Adrenal gland (tissue), 12 donors: Measurements from ENCODE around the gene SLC8A3. TPM values are rescaled to one million over a fixed set of nuclear protein-coding genes. Genes with fewer than 3 reads are reported as not detected.

ENCODE experiments used
- DNase-seq, 7 donors: peaks; one replicate each; pipeline ENCODE4 v3.0.0-alpha.2; 2019 to 2020
- H3K27ac ChIP-seq, 5 donors: fragments of 200-600 bp; sonication (generic) in 4 of 5; 1 replicate in 3 of 5; 2 replicates in 2 of 5; pipeline versions ENCODE4 v1.5.1 to v1.8.0; 2016 to 2020; ENCODE audit warnings: mild to moderate bottlenecking in 1 of 5
- H3K27me3 ChIP-seq: fragments of 200-600 bp; 2 replicates; pipeline ENCODE4 v1.8.0; 2021
- H3K36me3 ChIP-seq, 2 donors: fragments of 200-600 bp; replicated peaks in 1 of 2; 1 replicate in 1 of 2; 2 replicates in 1 of 2; pipeline versions ENCODE4 v1.5.1 to v1.8.0; 2018 to 2022
- H3K4me1 ChIP-seq, 2 donors: fragments of 200-600 bp; replicated peaks in 1 of 2; 1 replicate in 1 of 2; 2 replicates in 1 of 2; pipeline versions ENCODE4 v1.5.1 to v1.8.0; 2018 to 2021
- H3K4me3 ChIP-seq, 4 donors: fragments of 200-600 bp; sonication (generic) in 3 of 4; one replicate each; pipeline ENCODE4 v1.5.1; 2016 to 2018
- H3K9me3 ChIP-seq, 3 donors: fragments of 200-600 bp; sonication (generic) in 1 of 3; replicated peaks in 1 of 3; 1 replicate in 2 of 3; 2 replicates in 1 of 3; pipeline versions ENCODE4 v1.5.1 to v1.8.0; 2016 to 2021
- POLR2A ChIP-seq, 2 donors: fragments of 450-650 bp; IDR thresholded peaks; one replicate each; pipeline ENCODE4 v1.6.1; 2017; ENCODE audit warnings: antibody characterized with exemption in 2 of 2, mild to moderate bottlenecking in 2 of 2, moderate library complexity in 1 of 2
- WGBS, 4 donors: extraction: QIAGEN DNeasy Blood & Tissue Kit in 2 of 4; methylation state at CpG; one replicate each; pipeline versions ENCODE4 v1.1.5 to v1.1.7; 2013 to 2017; 5-methylcytosine and 5-hydroxymethylcytosine counted together
- intact Hi-C, 2 donors: fragments of 100-400 bp; cut with DNase I; formaldehyde crosslinking; loops; one replicate each; pipeline versions ENCODE4 v1.14.1 to v1.15.0; 2022 to 2023
- polyA plus RNA-seq, 3 donors: library from polyadenylated mRNA; stranded (reverse); fragments of 200-250 nt in 2 of 3; fragments of 350-450 nt in 1 of 3; fragmentation: Illumina TruSeq in 1 of 3; extraction: RNeasy Lipid Tissue Mini Kit (QIAGEN cat#74804) in 1 of 3; gene quantifications; one replicate each; pipeline ENCODE4 v1.2.3, GENCODE V29; 2013 to 2014
- total RNA-seq, 9 donors: library from RNA; depleted of rRNA in 4 of 9; stranded (reverse); fragments of >200 nt in 4 of 9; fragments of 120-200 nt in 1 of 9; fragmentation: NEBNext Ultra II Directional in 1 of 9; extraction: Animal tissue kit (Norgen Biotek cat#: 25700) in 1 of 9; gene quantifications; one replicate each; pipeline versions ENCODE4 v1.1.0 to v1.2.4, GENCODE V29; 2013 to 2023
- TF ChIP-seq, protein P1 (sequence below), 6 experiments: fragments of 450-650 bp in 4 of 6; fragments of 200-600 bp in 2 of 6; sonication (generic) in 1 of 6; IDR thresholded peaks; 1 replicate in 5 of 6; 2 replicates in 1 of 6; pipeline versions ENCODE4 v1.5.1 to v1.8.0; 2016 to 2021; ENCODE audit warnings: antibody characterized with exemption in 6 of 6, mild to moderate bottlenecking in 2 of 6, moderate library complexity in 1 of 6
- donor health status: healthy with polysubstance abuse.
- donor health status: Bipolar disorder and iron deficiency.
- donor health status: DM: yes; HTN: yes; CAD: no.
- donor health status: DM: no; HTN: no; CAD: no.
- donor health status: DM: no; HTN: no; CAD: no.
- donor health status: DM: yes; HTN: yes; CAD: no.

SLC8A3 gene
- total and polyA plus RNA-seq, 12 donors: 0.08 to 2.1 (median 0.62) TPM; not detected in 4

DNA sequence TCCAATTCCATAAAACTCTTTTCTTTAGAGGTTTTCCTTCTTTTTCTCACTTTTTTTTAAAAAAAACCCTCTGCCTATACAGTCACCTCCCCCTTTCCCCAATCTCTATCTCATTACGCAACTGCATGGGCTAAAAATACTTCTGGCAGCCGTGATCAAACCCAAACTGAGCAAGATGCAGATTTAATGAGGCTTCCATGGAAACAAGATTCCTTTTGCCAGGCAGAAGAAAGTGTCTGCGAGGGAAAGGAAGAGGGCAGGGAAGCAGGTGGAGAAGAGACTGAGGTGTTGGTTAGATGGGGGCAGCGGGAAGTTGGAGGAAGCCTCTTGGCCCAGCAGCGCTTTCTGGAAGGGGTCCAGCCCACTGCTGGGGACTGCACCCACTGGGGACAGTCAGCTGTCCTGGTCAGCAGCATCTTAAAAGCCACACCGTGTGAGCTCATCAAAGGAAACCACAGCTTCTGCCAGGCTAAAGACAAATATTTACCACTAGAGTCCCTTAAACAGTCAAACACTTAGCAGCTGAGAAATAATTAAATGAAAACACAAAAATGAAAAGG, 90.4 kb downstream of the SLC8A3 start:
- Histone ChIP-seq H3K9me3 (no peaks in the 10 kb centered on the region), H3K27me3 (peaks cover 11% of the 10 kb centered on the region), H3K4me3 (no peak overlapping the region), H3K36me3 (no peaks in the 10 kb centered on the region), H3K4me1 (no peaks in the 10 kb centered on the region), H3K27ac (no peak overlapping the region)
- intact Hi-C loops: no loop called here
- WGBS, 4 donors: 18 to 31% (median 25%) methylated on average over 6 of the region's 6 CpGs
- TF ChIP-seq POLR2A (IDR thresholded peaks at IDR 0.05): no peak
- TF ChIP-seq, protein P1, sequence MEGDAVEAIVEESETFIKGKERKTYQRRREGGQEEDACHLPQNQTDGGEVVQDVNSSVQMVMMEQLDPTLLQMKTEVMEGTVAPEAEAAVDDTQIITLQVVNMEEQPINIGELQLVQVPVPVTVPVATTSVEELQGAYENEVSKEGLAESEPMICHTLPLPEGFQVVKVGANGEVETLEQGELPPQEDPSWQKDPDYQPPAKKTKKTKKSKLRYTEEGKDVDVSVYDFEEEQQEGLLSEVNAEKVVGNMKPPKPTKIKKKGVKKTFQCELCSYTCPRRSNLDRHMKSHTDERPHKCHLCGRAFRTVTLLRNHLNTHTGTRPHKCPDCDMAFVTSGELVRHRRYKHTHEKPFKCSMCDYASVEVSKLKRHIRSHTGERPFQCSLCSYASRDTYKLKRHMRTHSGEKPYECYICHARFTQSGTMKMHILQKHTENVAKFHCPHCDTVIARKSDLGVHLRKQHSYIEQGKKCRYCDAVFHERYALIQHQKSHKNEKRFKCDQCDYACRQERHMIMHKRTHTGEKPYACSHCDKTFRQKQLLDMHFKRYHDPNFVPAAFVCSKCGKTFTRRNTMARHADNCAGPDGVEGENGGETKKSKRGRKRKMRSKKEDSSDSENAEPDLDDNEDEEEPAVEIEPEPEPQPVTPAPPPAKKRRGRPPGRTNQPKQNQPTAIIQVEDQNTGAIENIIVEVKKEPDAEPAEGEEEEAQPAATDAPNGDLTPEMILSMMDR (IDR thresholded peaks at IDR 0.05): no peak
- peak in 3 of 7 donors; percentile 3 to 26 (median 17) for DNase-seq

DNA sequence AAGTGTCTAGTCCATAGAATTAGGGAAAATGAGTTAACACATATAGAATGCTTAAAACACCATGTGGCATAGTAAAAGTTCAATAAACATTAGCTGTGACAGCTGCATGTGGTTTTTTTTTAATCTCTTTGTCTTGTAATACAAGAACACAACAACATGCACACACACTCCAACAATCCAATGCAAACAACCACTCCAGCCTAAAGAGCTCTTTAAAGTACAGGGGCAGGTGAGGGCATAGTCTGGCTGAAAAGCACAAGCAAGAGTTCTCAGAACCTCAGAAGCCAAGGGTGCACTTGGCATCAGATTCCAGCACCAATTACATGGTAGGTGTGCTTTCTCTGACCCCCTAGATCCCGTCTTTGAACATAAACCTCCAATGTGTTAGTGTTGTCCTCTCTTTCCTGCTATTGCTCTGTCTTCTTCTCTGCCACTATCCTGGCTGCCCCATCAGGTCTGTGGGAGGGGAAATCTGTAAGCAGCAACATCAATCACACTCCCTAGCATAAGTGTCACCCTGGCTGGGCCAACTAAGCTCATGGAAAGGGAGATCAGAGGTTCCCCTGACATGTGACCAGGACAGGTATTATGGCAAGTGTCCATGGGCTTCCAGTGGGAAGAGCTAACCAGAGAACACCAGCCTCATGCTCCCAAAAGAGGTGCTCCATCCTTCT, 91.0 kb downstream of the SLC8A3 start:
- Histone ChIP-seq H3K9me3 (no peaks in the 10 kb centered on the region), H3K36me3 (no peaks in the 10 kb centered on the region), H3K27me3 (peaks cover 11% of the 10 kb centered on the region), H3K4me1 (no peaks in the 10 kb centered on the region), H3K27ac (no peak overlapping the region), H3K4me3 (no peak overlapping the region)
- 32 to 69% (median 54%) methylated on average over 1 of the region's 1 CpG for WGBS, 4 donors
- intact Hi-C loops: no loop called here
- TF ChIP-seq, protein P1 (IDR thresholded peaks at IDR 0.05): no peak
- TF ChIP-seq POLR2A (IDR thresholded peaks at IDR 0.05): no peak
- DNase-seq: no peak

DNA sequence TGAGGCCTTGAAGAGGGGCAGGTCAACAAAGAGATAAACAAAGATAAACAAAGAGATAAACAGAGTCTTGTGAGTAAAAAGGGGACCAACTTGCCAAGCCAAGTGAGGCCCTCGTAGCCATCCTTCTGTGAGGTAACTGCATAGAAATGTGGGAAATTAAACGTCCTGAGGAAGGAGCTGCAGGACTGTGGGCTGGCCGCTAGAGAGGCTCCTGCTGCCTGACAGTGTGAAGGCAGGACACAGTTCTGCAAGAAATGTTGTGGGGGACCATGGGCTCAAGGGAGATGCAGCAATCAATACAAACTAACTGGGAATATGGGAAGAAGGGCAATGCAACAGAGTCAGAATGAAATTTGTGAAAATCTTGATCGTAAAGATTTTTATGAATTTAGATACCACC, 91.9 kb downstream of the SLC8A3 start:
- intact Hi-C loops: no loop called here
- no peak overlapping the region for H3K27ac ChIP-seq
- no peak for TF ChIP-seq POLR2A (IDR thresholded peaks at IDR 0.05)
- TF ChIP-seq, protein P1 (IDR thresholded peaks at IDR 0.05): peak in 2 of 6 experiments; percentile 21 to 24
- H3K9me3 ChIP-seq: no peaks in the 10 kb centered on the region
- WGBS, 4 donors: 30 to 40% (median 33%) methylated on average over 4 of the region's 4 CpGs
- no peaks in the 10 kb centered on the region for H3K36me3 ChIP-seq
- H3K27me3 ChIP-seq: peaks cover 11% of the 10 kb centered on the region
- no peak overlapping the region for H3K4me3 ChIP-seq
- peak in 1 of 7 donors; percentile 3 for DNase-seq
- H3K4me1 ChIP-seq: no peaks in the 10 kb centered on the region

DNA sequence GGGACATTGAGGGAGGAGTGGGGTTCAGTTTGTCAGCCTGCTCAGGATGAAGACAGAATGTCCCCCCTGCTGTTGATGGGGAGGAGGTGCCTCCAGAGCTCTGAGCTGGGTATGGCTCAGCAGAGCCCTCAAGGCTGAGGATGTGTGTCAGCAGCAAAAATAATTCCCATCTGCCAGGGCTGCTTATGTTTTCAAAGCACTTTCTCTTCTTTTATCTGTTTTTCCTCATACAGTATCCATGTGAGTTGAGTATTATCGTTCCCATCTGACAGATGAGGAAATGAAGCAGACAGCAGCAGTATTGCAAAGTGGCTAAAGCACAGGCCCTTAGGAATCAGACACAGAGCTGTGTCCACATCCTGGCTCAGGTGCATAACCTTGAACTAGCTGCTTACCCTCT, 94.1 kb downstream of the SLC8A3 start:
- DNase-seq: peak in 1 of 7 donors; percentile 52
- H3K4me1 ChIP-seq: no peaks in the 10 kb centered on the region
- no peaks in the 10 kb centered on the region for H3K36me3 ChIP-seq
- H3K27ac ChIP-seq: no peak overlapping the region
- no peaks in the 10 kb centered on the region for H3K27me3 ChIP-seq
- 43 to 79% (median 43%) methylated on average over 1 of the region's 1 CpG for WGBS, 4 donors
- no peaks in the 10 kb centered on the region for H3K9me3 ChIP-seq
- H3K4me3 ChIP-seq: no peak overlapping the region
- TF ChIP-seq, protein P1 (IDR thresholded peaks at IDR 0.05): no peak
- TF ChIP-seq POLR2A (IDR thresholded peaks at IDR 0.05): no peak
- intact Hi-C loops: no loop called here
